Measurements from ENCODE around the gene PITHD1. TPM values are rescaled to one million over a fixed set of nuclear protein-coding genes. Genes with fewer than 3 reads are reported as not detected.
A peak's percentile ranks its signal among the peaks of the same experiment; 100 is the strongest.

PITHD1 gene
- total RNA-seq, 2 experiments from 2014 or later, result 53.1 to 64.1 TPM

GRCh38 chr1:23748016-23748415 lies 30.2 kb upstream of the PITHD1 start:
- POLR2A ChIA-PET, result no interaction called here
- H3K36me3 Mint-ChIP-seq (ENCODE audit: low read depth), result peaks cover 46% of the 10 kb centered on the region
- no peaks in the 10 kb centered on the region for H3K27me3 Mint-ChIP-seq
- H3K4me1 Mint-ChIP-seq, result peaks cover 42% of the 10 kb centered on the region
- H3K27ac Mint-ChIP-seq, result peak overlapping the region; percentile 21
- CTCF ChIA-PET, result interaction anchor here (0.6 to 1.2 kb wide), 3 partner anchors 42 to 113 kb away, joined by 3 to 9 read pairs (median 3); no protein-coding TSS in a partner anchor
- H3K4me3 Mint-ChIP-seq, result no peak overlapping the region
- no peaks in the 10 kb centered on the region for H3K9me3 Mint-ChIP-seq (ENCODE audit: low read depth)
- ATAC-seq (no peak), DNase-seq (no peak)
- intact Hi-C loops (cut with DNase I, micrococcal nuclease), result no loop called here

GRCh38 chr1:23751050-23751814 lies 27.0 kb upstream of the PITHD1 start:
- ChIA-PET POLR2A (no interaction called here), CTCF (interaction anchor here (0.6 to 1.2 kb wide), 7 partner anchors 15 to 1404 kb away, joined by 3 to 4 read pairs (median 3); partner anchors contain the start of gene PITHD1)
- Mint-ChIP-seq H3K9me3 (ENCODE audit: low read depth) (no peaks in the 10 kb centered on the region), H3K27me3 (no peaks in the 10 kb centered on the region), H3K27ac (peak overlapping the region; percentile 43), H3K4me1 (peaks cover 27% of the 10 kb centered on the region), H3K36me3 (ENCODE audit: low read depth) (peaks cover 64% of the 10 kb centered on the region), H3K4me3 (no peak overlapping the region)
- peak; percentile 80 for ATAC-seq
- peak; percentile 63 for DNase-seq
- intact Hi-C loops (cut with DNase I, micrococcal nuclease), result loop anchor here in 1 of 2 experiments (1.0 kb wide), 1 partner anchor 60 kb away; the partner anchor contains the start of gene RPL11

GRCh38 chr1:23751815-23752200 lies 26.4 kb upstream of the PITHD1 start:
- H3K36me3 Mint-ChIP-seq (ENCODE audit: low read depth), result peaks cover 66% of the 10 kb centered on the region
- CTCF ChIA-PET, result interaction anchor here (0.6 to 1.2 kb wide), 8 partner anchors 15 to 1405 kb away, joined by 3 to 4 read pairs (median 3); partner anchors contain the start of gene PITHD1
- ATAC-seq (no peak), DNase-seq (no peak)
- H3K9me3 Mint-ChIP-seq (ENCODE audit: low read depth), result no peaks in the 10 kb centered on the region
- H3K27ac Mint-ChIP-seq, result peak overlapping the region; percentile 43
- POLR2A ChIA-PET, result no interaction called here
- no peak overlapping the region for H3K4me3 Mint-ChIP-seq
- H3K4me1 Mint-ChIP-seq, result peaks cover 23% of the 10 kb centered on the region
- intact Hi-C loops (cut with DNase I, micrococcal nuclease), result loop anchor here in 1 of 2 experiments (1.0 kb wide), 1 partner anchor 61 kb away; the partner anchor contains the start of gene RPL11
- no peaks in the 10 kb centered on the region for H3K27me3 Mint-ChIP-seq

GRCh38 chr1:23752909-23753308 lies 25.3 kb upstream of the PITHD1 start:
- H3K27ac Mint-ChIP-seq, result no peak overlapping the region
- ATAC-seq (no peak), DNase-seq (no peak)
- intact Hi-C loops (cut with DNase I, micrococcal nuclease), result no loop called here
- ChIA-PET POLR2A (no interaction called here), CTCF (interaction anchor here (0.6 to 1.2 kb wide), 5 partner anchors 9 to 61 kb away, joined by 3 to 4 read pairs (median 3); partner anchors contain the start of genes ELOA, PITHD1 and RPL11)
- no peak overlapping the region for H3K4me3 Mint-ChIP-seq
- no peaks in the 10 kb centered on the region for H3K9me3 Mint-ChIP-seq (ENCODE audit: low read depth)
- H3K4me1 Mint-ChIP-seq, result peaks cover 12% of the 10 kb centered on the region
- H3K27me3 Mint-ChIP-seq, result no peaks in the 10 kb centered on the region
- peaks cover 70% of the 10 kb centered on the region for H3K36me3 Mint-ChIP-seq (ENCODE audit: low read depth)

GRCh38 chr1:23756676-23757075 lies 21.5 kb upstream of the PITHD1 start:
- intact Hi-C loops (cut with DNase I, micrococcal nuclease), result no loop called here
- H3K9me3 Mint-ChIP-seq (ENCODE audit: low read depth), result no peaks in the 10 kb centered on the region
- ChIA-PET CTCF (interaction anchor here (0.6 kb wide), 1 partner anchor 12 kb away, joined by 3 read pairs; no protein-coding TSS in a partner anchor), POLR2A (no interaction called here)
- H3K4me3 Mint-ChIP-seq, result no peak overlapping the region
- peaks cover 5% of the 10 kb centered on the region for H3K4me1 Mint-ChIP-seq
- ATAC-seq (no peak), DNase-seq (no peak)
- no peak overlapping the region for H3K27ac Mint-ChIP-seq
- peaks cover 78% of the 10 kb centered on the region for H3K36me3 Mint-ChIP-seq (ENCODE audit: low read depth)
- no peaks in the 10 kb centered on the region for H3K27me3 Mint-ChIP-seq

GRCh38 chr1:23757812-23758211 lies 20.4 kb upstream of the PITHD1 start:
- H3K36me3 Mint-ChIP-seq (ENCODE audit: low read depth), result peaks cover 73% of the 10 kb centered on the region

GRCh38 chr1:23759277-23759676 lies 18.9 kb upstream of the PITHD1 start:
- POLR2A ChIA-PET, result interaction anchor here (0.5 kb wide), 1 partner anchor 217 kb away, joined by 3 read pairs; no protein-coding TSS in a partner anchor
- ATAC-seq (no peak), DNase-seq (no peak)
- H3K4me3 Mint-ChIP-seq, result no peak overlapping the region
- H3K9me3 Mint-ChIP-seq (ENCODE audit: low read depth), result no peaks in the 10 kb centered on the region
- intact Hi-C loops (cut with DNase I, micrococcal nuclease), result no loop called here
- no peaks in the 10 kb centered on the region for H3K27me3 Mint-ChIP-seq
- peaks cover 65% of the 10 kb centered on the region for H3K36me3 Mint-ChIP-seq (ENCODE audit: low read depth)
- CTCF ChIA-PET, result no interaction called here
- H3K27ac Mint-ChIP-seq, result no peak overlapping the region
- peaks cover 5% of the 10 kb centered on the region for H3K4me1 Mint-ChIP-seq

More at GRCh38 chr1:23757812-23758211, 20.4 kb upstream of the PITHD1 start:
- H3K27me3 Mint-ChIP-seq, result no peaks in the 10 kb centered on the region
- no peak overlapping the region for H3K27ac Mint-ChIP-seq
- ChIA-PET CTCF (interaction anchor here (0.6 to 0.7 kb wide), 3 partner anchors 50 to 458 kb away, joined by 3 to 4 read pairs (median 3); no protein-coding TSS in a partner anchor), POLR2A (interaction anchor here (0.7 kb wide), 1 partner anchor 29 kb away, joined by 5 read pairs; no protein-coding TSS in a partner anchor)
- no peak for DNase-seq
- no peak for ATAC-seq
- H3K4me3 Mint-ChIP-seq, result no peak overlapping the region
- peaks cover 5% of the 10 kb centered on the region for H3K4me1 Mint-ChIP-seq
- intact Hi-C loops (cut with DNase I, micrococcal nuclease), result no loop called here
- H3K9me3 Mint-ChIP-seq (ENCODE audit: low read depth), result no peaks in the 10 kb centered on the region

- ATAC-seq (no peak), DNase-seq (no peak)
- Mint-ChIP-seq H3K27ac (no peak overlapping the region), H3K27me3 (no peaks in the 10 kb centered on the region), H3K36me3 (ENCODE audit: low read depth) (peaks cover 39% of the 10 kb centered on the region), H3K4me1 (peaks cover 5% of the 10 kb centered on the region), H3K9me3 (ENCODE audit: low read depth) (no peaks in the 10 kb centered on the region), H3K4me3 (no peak overlapping the region)
- ChIA-PET POLR2A (no interaction called here), CTCF (interaction anchor here (0.7 to 1.6 kb wide), 3 partner anchors 9 to 166 kb away, joined by 3 read pairs; no protein-coding TSS in a partner anchor)
- intact Hi-C loops (cut with DNase I, micrococcal nuclease), result no loop called here
Measured at GRCh38 chr1:23763041-23763577, 15.1 kb upstream of the PITHD1 start.

GRCh38 chr1:23768733-23769132 lies 9.5 kb upstream of the PITHD1 start:
- peaks cover 2% of the 10 kb centered on the region for H3K4me1 Mint-ChIP-seq
- H3K9me3 Mint-ChIP-seq (ENCODE audit: low read depth), result no peaks in the 10 kb centered on the region
- POLR2A ChIA-PET, result no interaction called here
- intact Hi-C loops (cut with DNase I, micrococcal nuclease), result no loop called here
- no peaks in the 10 kb centered on the region for H3K27me3 Mint-ChIP-seq
- DNase-seq (no peak), ATAC-seq (no peak)
- H3K4me3 Mint-ChIP-seq, result no peak overlapping the region
- no peak overlapping the region for H3K27ac Mint-ChIP-seq
- CTCF ChIA-PET, result interaction anchor here (0.6 to 1.6 kb wide), 4 partner anchors 30 to 148 kb away, joined by 3 to 5 read pairs (median 4); no protein-coding TSS in a partner anchor
- peaks cover 7% of the 10 kb centered on the region for H3K36me3 Mint-ChIP-seq (ENCODE audit: low read depth)

- H3K27ac Mint-ChIP-seq, result no peak overlapping the region
- peaks cover 3% of the 10 kb centered on the region for H3K36me3 Mint-ChIP-seq (ENCODE audit: low read depth)
- no peaks in the 10 kb centered on the region for H3K27me3 Mint-ChIP-seq
- H3K9me3 Mint-ChIP-seq (ENCODE audit: low read depth), result no peaks in the 10 kb centered on the region
- CTCF ChIA-PET, result interaction anchor here (0.6 to 3.0 kb wide), 44 partner anchors 8 to 340 kb away, joined by 3 to 31 read pairs (median 4); partner anchors contain the start of genes CNR2, GALE, MYOM3 and PNRC2
- H3K4me1 Mint-ChIP-seq, result peaks cover 22% of the 10 kb centered on the region
- peak; percentile 95 for ATAC-seq
- peak; percentile 94 for DNase-seq
- H3K4me3 Mint-ChIP-seq, result no peak overlapping the region
- intact Hi-C loops (cut with DNase I, micrococcal nuclease), result loop anchor here (1.0 to 10.0 kb wide), 5 partner anchors 29 to 623 kb away; partner anchors contain the start of genes FUCA1 (in 2 of the 2) and ELOA (in 1 of the 2)
- POLR2A ChIA-PET, result interaction anchor here (0.6 to 1.4 kb wide), 4 partner anchors 31 to 144 kb away, joined by 3 to 7 read pairs (median 4); partner anchors contain the start of gene RPL11
Measured at GRCh38 chr1:23772049-23772853, 6.0 kb upstream of the PITHD1 start.

- Mint-ChIP-seq H3K9me3 (ENCODE audit: low read depth) (no peaks in the 10 kb centered on the region), H3K27ac (no peak overlapping the region), H3K27me3 (no peaks in the 10 kb centered on the region), H3K36me3 (ENCODE audit: low read depth) (peaks cover 3% of the 10 kb centered on the region), H3K4me1 (peaks cover 23% of the 10 kb centered on the region), H3K4me3 (no peak overlapping the region)
- ATAC-seq (no peak), DNase-seq (no peak)
- intact Hi-C loops (cut with DNase I, micrococcal nuclease), result loop anchor here (1.0 to 10.0 kb wide), 5 partner anchors 30 to 622 kb away; partner anchors contain the start of genes FUCA1 (in 2 of the 2) and ELOA (in 1 of the 2)
- POLR2A ChIA-PET, result no interaction called here
- CTCF ChIA-PET, result no interaction called here
Measured at GRCh38 chr1:23772854-23773242, 5.4 kb upstream of the PITHD1 start.
